ENCODE data around the gene EDIL3. TPM values are rescaled to one million over a fixed set of nuclear protein-coding genes. Genes with fewer than 3 reads are reported as not detected.

EDIL3 gene
- total and polyA plus RNA-seq, 2 donors (not counting 3 experiments of a cell fraction or from before 2014, with no cell fraction given) = 9.1 to 28.8 TPM

- no TSS peak for BruUV-seq (replicated peaks)
- Histone ChIP-seq H3K4me1 (ENCODE audit: control insufficient read depth, extremely low read depth, insufficient read depth, low read length) (peaks cover 3% of the 10 kb centered on the region), H3K36me3 (ENCODE audit: control insufficient read depth in 2 of 2, extremely low read depth in 1 of 2, insufficient read depth in 2 of 2, low read length in 2 of 2) (no peaks in the 10 kb centered on the region), H2AFZ (ENCODE audit: low read depth, low read length) (no peak overlapping the region), H3K4me3 (replicated peaks in 1 of 3; ENCODE audit: insufficient read depth in 1 of 3, low read depth in 1 of 3, low read length in 3 of 3) (no peak overlapping the region), H3K27me3 (ENCODE audit: control insufficient read depth in 2 of 2, insufficient read depth in 2 of 2, low read length in 2 of 2) (no peaks in the 10 kb centered on the region), H3K9ac (replicated peaks; ENCODE audit: extremely low read depth, insufficient read depth, low read length) (no peak overlapping the region), H3K4me2 (ENCODE audit: insufficient read depth, low read length) (no peak overlapping the region), H3K9me1 (replicated peaks; ENCODE audit: control insufficient read depth, extremely low read depth, insufficient read depth, low read length) (no peaks in the 10 kb centered on the region), H4K20me1 (replicated peaks; ENCODE audit: control insufficient read depth, extremely low read depth, insufficient read depth, low read length) (no peaks in the 10 kb centered on the region), H3K79me2 (ENCODE audit: control insufficient read depth, insufficient read depth, low read length) (no peaks in the 10 kb centered on the region), H3K27ac (ENCODE audit: insufficient read depth, low read depth, low read length) (no peak overlapping the region), H3K9me3 (replicated peaks; ENCODE audit: control insufficient read depth, insufficient read depth, low read length) (no peaks in the 10 kb centered on the region)
- no peak for FAIRE-seq
- DNase-seq (ENCODE audit: low read depth, low spot score) = no peak
- TF ChIP-seq GATA2 (IDR thresholded peaks at IDR 0.05; ENCODE audit: insufficient read depth, insufficient read length, low read depth, low read length) = no peak
- no peak for TF ChIP-seq EZH2 (IDR thresholded peaks at IDR 0.05; ENCODE audit: borderline replicate concordance, low read depth, low read length, severe bottlenecking)
- TF ChIP-seq, protein P1, sequence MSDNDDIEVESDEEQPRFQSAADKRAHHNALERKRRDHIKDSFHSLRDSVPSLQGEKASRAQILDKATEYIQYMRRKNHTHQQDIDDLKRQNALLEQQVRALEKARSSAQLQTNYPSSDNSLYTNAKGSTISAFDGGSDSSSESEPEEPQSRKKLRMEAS (IDR thresholded peaks at IDR 0.05; ENCODE audit: insufficient read depth, insufficient read length) = no peak
- CTCF ChIA-PET = interaction anchor here (1.4 to 1.8 kb wide), 2 partner anchors 28 to 30 kb away, joined by 3 to 4 read pairs; no protein-coding TSS in a partner anchor
- dilution Hi-C loops (cut with MboI; ENCODE audit: extremely low pct_ligation_motif_present, low sequenced_read_pairs) (no loop called here), intact Hi-C loops (cut with micrococcal nuclease) (no loop called here)
- POLR2A ChIA-PET = no interaction called here
These were observed 427.5 kb downstream of the EDIL3 start for GRCh38 chr5:83957188-83957587.

GRCh38 chr5:83956386-83956785 is 428.3 kb downstream of the EDIL3 start:
- Histone ChIP-seq H3K4me1 (ENCODE audit: control insufficient read depth, extremely low read depth, insufficient read depth, low read length) (peaks cover 3% of the 10 kb centered on the region), H4K20me1 (replicated peaks; ENCODE audit: control insufficient read depth, extremely low read depth, insufficient read depth, low read length) (no peaks in the 10 kb centered on the region), H3K36me3 (ENCODE audit: control insufficient read depth in 2 of 2, extremely low read depth in 1 of 2, insufficient read depth in 2 of 2, low read length in 2 of 2) (no peaks in the 10 kb centered on the region), H3K9me1 (replicated peaks; ENCODE audit: control insufficient read depth, extremely low read depth, insufficient read depth, low read length) (no peaks in the 10 kb centered on the region), H3K4me2 (ENCODE audit: insufficient read depth, low read length) (no peak overlapping the region), H3K27me3 (ENCODE audit: control insufficient read depth in 2 of 2, insufficient read depth in 2 of 2, low read length in 2 of 2) (no peaks in the 10 kb centered on the region), H2AFZ (ENCODE audit: low read depth, low read length) (no peak overlapping the region), H3K4me3 (replicated peaks in 1 of 3; ENCODE audit: insufficient read depth in 1 of 3, low read depth in 1 of 3, low read length in 3 of 3) (no peak overlapping the region), H3K79me2 (ENCODE audit: control insufficient read depth, insufficient read depth, low read length) (no peaks in the 10 kb centered on the region), H3K9me3 (replicated peaks; ENCODE audit: control insufficient read depth, insufficient read depth, low read length) (no peaks in the 10 kb centered on the region), H3K27ac (ENCODE audit: insufficient read depth, low read depth, low read length) (no peak overlapping the region), H3K9ac (replicated peaks; ENCODE audit: extremely low read depth, insufficient read depth, low read length) (no peak overlapping the region)
- ChIA-PET CTCF (interaction anchor here (0.6 to 1.0 kb wide), 4 partner anchors 8 to 61 kb away, joined by 3 to 5 read pairs (median 4); no protein-coding TSS in a partner anchor), POLR2A (no interaction called here)
- TF ChIP-seq GATA2 (IDR thresholded peaks at IDR 0.05; ENCODE audit: insufficient read depth, insufficient read length, low read depth, low read length) = no peak
- TF ChIP-seq FOS (IDR thresholded peaks at IDR 0.05; ENCODE audit: borderline replicate concordance, insufficient read depth, low read length) = no peak
- TF ChIP-seq, protein P1 (IDR thresholded peaks at IDR 0.05; ENCODE audit: insufficient read depth, insufficient read length) = no peak
- TF ChIP-seq CTCF (IDR thresholded peaks at IDR 0.05; ENCODE audit: extremely low read depth in 1 of 2, insufficient read depth in 1 of 2, low read depth in 1 of 2, low read length in 2 of 2) = no peak
- FAIRE-seq = no peak
- intact Hi-C loops (cut with micrococcal nuclease) (no loop called here), dilution Hi-C loops (cut with MboI; ENCODE audit: extremely low pct_ligation_motif_present, low sequenced_read_pairs) (no loop called here)
- no TSS peak for BruUV-seq (replicated peaks)
- no peak for DNase-seq (ENCODE audit: low read depth, low spot score)
